Heart left ventricle (tissue), 16 donors: Measurements from ENCODE around the gene TXLNG. TPM values are rescaled to one million over a fixed set of nuclear protein-coding genes. Genes with fewer than 3 reads are reported as not detected.

ENCODE experiments used
- ATAC-seq, 4 donors: fragments of 200-7000 bp; cut with Tn5 transposase; one replicate each; pipeline ENCODE4 v1.9.1; 2020 to 2022; ENCODE audit warnings: moderate library complexity in 4 of 4, mild to moderate bottlenecking in 3 of 4, moderate number of reproducible peaks in 1 of 4
- DNase-seq, 5 donors: peaks; one replicate each; pipeline ENCODE4 v3.0.0-alpha.2; 2020
- H3K27ac ChIP-seq, 12 donors: fragments of 200-600 bp; sonication (generic) in 4 of 12; one replicate each; pipeline versions ENCODE4 v1.5.0 to v1.8.0; 2016 to 2022; ENCODE audit warnings: mild to moderate bottlenecking in 2 of 12
- H3K27me3 ChIP-seq, 9 donors: fragments of 200-600 bp; sonication (generic) in 2 of 9; one replicate each; pipeline versions ENCODE4 v1.5.1 to v1.8.0; 2016 to 2022; ENCODE audit warnings: mild to moderate bottlenecking in 3 of 9
- H3K36me3 ChIP-seq, 9 donors: fragments of 200-600 bp; sonication (generic) in 2 of 9; one replicate each; pipeline versions ENCODE4 v1.5.0 to v1.8.0; 2018 to 2022; ENCODE audit warnings: mild to moderate bottlenecking in 2 of 9
- H3K4me1 ChIP-seq, 12 donors: fragments of 200-600 bp; sonication (generic) in 4 of 12; one replicate each; pipeline versions ENCODE4 v1.5.0 to v1.8.0; 2016 to 2022; ENCODE audit warnings: mild to moderate bottlenecking in 3 of 12
- H3K4me3 ChIP-seq, 12 donors: fragments of 200-600 bp; sonication (generic) in 4 of 12; one replicate each; pipeline versions ENCODE4 v1.5.0 to v1.8.0; 2017 to 2022; ENCODE audit warnings: mild to moderate bottlenecking in 9 of 12, moderate library complexity in 4 of 12
- H3K9me3 ChIP-seq, 12 donors: fragments of 200-600 bp; sonication (generic) in 4 of 12; one replicate each; pipeline versions ENCODE4 v1.5.0 to v1.8.0; 2016 to 2022; ENCODE audit warnings: mild to moderate bottlenecking in 1 of 12
- POLR2A ChIP-seq, 2 donors: fragments of 450-650 bp; IDR thresholded peaks; one replicate each; pipeline ENCODE4 v1.6.1; 2017; ENCODE audit warnings: antibody characterized with exemption in 2 of 2, mild to moderate bottlenecking in 2 of 2, moderate library complexity in 2 of 2
- WGBS, 4 donors: extraction: QIAGEN DNeasy Blood & Tissue Kit in 2 of 4; methylation state at CpG; one replicate each; pipeline versions ENCODE4 v1.1.5 to v1.1.7; 2013 to 2018; 5-methylcytosine and 5-hydroxymethylcytosine counted together
- intact Hi-C, 10 donors: fragments of 100-400 bp; cut with DNase I; formaldehyde crosslinking; loops; one replicate each; pipeline versions ENCODE4 v1.11.1 to v1.14.2; 2022
- polyA plus RNA-seq, 2 donors: library from polyadenylated mRNA; stranded (reverse); fragments of 200-250 nt; gene quantifications; one replicate each; pipeline ENCODE4 v1.2.3, GENCODE V29; 2013
- total RNA-seq, 9 donors: library from RNA; depleted of rRNA in 2 of 9; stranded (reverse); fragments of >200 nt in 2 of 9; fragmentation: NEBNext Ultra II Directional in 3 of 9; extraction: Animal tissue kit (Norgen Biotek cat#: 25700) in 3 of 9; gene quantifications; one replicate each; pipeline versions ENCODE4 v1.1.0 to v1.2.4, GENCODE V29; 2016 to 2023
- TF ChIP-seq, protein P1 (sequence below), 12 donors: fragments of 200-600 bp; sonication (generic) in 4 of 12; IDR thresholded peaks; one replicate each; pipeline versions ENCODE4 v1.5.0 to v1.8.0; 2018 to 2022; ENCODE audit warnings: antibody characterized with exemption in 12 of 12, mild to moderate bottlenecking in 5 of 12
- donor health status: ischemic (EF 13 %, LVEDD 7.1; RV severe dilation, severe dysfunction).
- donor health status: healthy with polysubstance abuse.
- donor health status: DM: no; HTN: yes; CAD: no.
- donor health status: DM: no; HTN: no; CAD: no.
- donor health status: ischemic (EF 25% LVEDD 6.9; RV normal size, moderate dysfunction).
- donor health status: ischemic (EF 25% LVEDD 5.7; RV mildly dilated, moderate dysfunction).
- donor health status: healthy.
- donor health status: DM: yes; HTN: yes; CAD: no.
- donor health status: ischemic (EF 35%, LVEDD 5.7; RV mildly dilated, moderate dysfunction).
- donor health status: nonischemic (EF 11% LVEDD 7.7; RV severe dilation, severe dysfunction).
- donor health status: DM: yes; HTN: yes; CAD: no.
- donor health status: PGD.
- donor health status: ischemic (EF 29% LVEDD 5.4; RV normal size, mild dysfunction).
- donor health status: nonischemic (EF 23%, LVEDD 6.1; RV moderate dilation, normal function).

Gene TXLNG
- total and polyA plus RNA-seq, 11 donors = 3.0 to 8.1 (median 6.2) TPM

DNA sequence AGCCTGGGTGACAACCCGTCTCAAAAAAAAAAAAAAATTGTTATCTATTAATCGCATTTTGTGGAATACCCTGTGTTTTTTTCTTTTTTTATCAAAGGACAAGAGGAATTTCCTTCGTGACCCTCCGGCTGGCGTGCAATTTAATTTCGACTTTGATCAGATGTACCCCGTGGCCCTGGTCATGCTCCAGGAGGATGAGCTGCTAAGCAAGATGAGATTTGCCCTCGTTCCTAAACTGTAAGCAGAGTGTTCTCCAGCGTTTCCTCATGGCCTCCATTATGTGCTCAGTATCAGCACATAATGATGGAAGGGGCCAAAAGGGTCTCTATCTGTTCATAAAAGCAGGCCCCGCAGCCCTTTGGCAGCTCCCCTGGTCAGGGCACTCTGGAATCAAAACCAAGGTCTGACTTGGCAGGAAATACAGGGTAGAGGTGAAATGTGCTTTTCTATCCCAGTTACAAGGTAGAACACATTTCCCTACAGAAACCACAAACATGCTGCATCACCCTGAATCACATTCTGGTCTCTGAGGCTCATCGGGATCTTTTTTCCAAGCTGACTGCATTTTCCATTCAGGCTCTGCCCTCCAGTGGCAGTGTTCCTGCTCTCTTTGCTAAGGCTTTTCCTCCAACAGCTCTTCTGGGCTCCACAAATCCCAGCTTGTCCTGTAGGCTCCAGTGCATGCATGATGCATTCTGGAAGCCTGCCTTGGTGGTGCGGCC is 42.5 kb upstream of the TXLNG start:
- Histone ChIP-seq H3K36me3 (peaks cover 0 to 76% (median 66%) of the 10 kb centered on the region in 9 donors), H3K4me1 (no peaks in the 10 kb centered on the region), H3K27me3 (no peaks in the 10 kb centered on the region), H3K9me3 (no peaks in the 10 kb centered on the region), H3K27ac (no peak overlapping the region), H3K4me3 (no peak overlapping the region)
- DNase-seq (no peak), ATAC-seq (no peak)
- no peak for TF ChIP-seq POLR2A (IDR thresholded peaks at IDR 0.05)
- TF ChIP-seq, protein P1, sequence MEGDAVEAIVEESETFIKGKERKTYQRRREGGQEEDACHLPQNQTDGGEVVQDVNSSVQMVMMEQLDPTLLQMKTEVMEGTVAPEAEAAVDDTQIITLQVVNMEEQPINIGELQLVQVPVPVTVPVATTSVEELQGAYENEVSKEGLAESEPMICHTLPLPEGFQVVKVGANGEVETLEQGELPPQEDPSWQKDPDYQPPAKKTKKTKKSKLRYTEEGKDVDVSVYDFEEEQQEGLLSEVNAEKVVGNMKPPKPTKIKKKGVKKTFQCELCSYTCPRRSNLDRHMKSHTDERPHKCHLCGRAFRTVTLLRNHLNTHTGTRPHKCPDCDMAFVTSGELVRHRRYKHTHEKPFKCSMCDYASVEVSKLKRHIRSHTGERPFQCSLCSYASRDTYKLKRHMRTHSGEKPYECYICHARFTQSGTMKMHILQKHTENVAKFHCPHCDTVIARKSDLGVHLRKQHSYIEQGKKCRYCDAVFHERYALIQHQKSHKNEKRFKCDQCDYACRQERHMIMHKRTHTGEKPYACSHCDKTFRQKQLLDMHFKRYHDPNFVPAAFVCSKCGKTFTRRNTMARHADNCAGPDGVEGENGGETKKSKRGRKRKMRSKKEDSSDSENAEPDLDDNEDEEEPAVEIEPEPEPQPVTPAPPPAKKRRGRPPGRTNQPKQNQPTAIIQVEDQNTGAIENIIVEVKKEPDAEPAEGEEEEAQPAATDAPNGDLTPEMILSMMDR (IDR thresholded peaks at IDR 0.05) = no peak
- 94 to 95% (median 95%) methylated on average over 11 to 12 of the region's 12 CpGs for WGBS, 4 donors
- intact Hi-C loops = no loop called here

DNA sequence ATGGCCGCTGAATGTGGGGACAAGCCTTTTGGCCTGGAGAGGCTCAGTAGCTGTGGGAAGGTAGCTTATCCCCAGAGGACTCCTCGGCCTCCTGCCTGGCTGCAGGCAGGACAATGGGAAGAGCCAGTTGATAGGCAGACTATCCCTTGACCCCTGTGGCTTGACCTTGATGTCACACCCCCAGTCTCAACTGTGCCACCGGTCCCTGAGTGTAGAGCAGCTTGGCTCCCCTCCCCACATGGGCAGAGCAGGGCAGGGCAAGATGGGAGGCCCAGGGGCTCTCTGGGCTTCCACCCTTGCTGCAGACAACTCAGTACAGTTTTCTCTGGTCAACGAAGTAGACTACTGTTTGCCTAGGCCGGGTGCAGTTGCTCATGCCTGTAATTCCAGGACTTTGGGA is 41.2 kb upstream of the TXLNG start:
- peak in 2 of 4 donors; percentile 14 to 53 for ATAC-seq
- Histone ChIP-seq H3K27me3 (no peaks in the 10 kb centered on the region), H3K4me1 (no peaks in the 10 kb centered on the region), H3K27ac (no peak overlapping the region), H3K4me3 (no peak overlapping the region), H3K36me3 (peaks cover 0 to 86% (median 71%) of the 10 kb centered on the region in 9 donors), H3K9me3 (no peaks in the 10 kb centered on the region)
- intact Hi-C loops = no loop called here
- TF ChIP-seq POLR2A (IDR thresholded peaks at IDR 0.05) = no peak
- TF ChIP-seq, protein P1 (IDR thresholded peaks at IDR 0.05) = no peak
- DNase-seq = no peak
- WGBS, 4 donors = 87 to 95% (median 91%) methylated on average over 5 of the region's 5 CpGs

DNA sequence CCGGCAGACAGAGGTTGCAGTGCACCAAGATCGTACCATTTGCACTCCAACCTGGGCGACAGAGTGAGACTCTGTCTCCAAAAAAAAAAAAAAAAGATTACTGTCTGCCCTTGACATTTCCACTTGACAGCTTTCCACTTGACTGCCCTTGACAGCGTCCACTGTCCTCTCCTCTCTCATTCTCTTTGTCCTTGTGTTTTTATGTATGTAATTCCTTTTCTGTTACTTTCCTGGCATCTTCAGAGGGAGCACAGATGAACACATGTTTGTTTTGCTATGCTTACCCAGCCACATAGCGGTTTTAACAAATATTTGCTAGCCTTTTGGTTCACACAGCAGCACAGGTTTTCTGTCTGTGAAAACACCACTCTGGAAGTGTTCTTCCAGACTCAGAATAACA is 40.6 kb upstream of the TXLNG start:
- peaks cover 0 to 86% (median 77%) of the 10 kb centered on the region in 9 donors for H3K36me3 ChIP-seq
- intact Hi-C loops = no loop called here
- no peaks in the 10 kb centered on the region for H3K27me3 ChIP-seq
- TF ChIP-seq POLR2A (IDR thresholded peaks at IDR 0.05) = no peak
- TF ChIP-seq, protein P1 (IDR thresholded peaks at IDR 0.05) = no peak
- DNase-seq (no peak), ATAC-seq (peak in 1 of 4 donors; percentile 33)
- H3K4me3 ChIP-seq = no peak overlapping the region
- 63 to 81% (median 71%) methylated on average over 5 of the region's 5 CpGs for WGBS, 4 donors
- H3K4me1 ChIP-seq = no peaks in the 10 kb centered on the region
- H3K27ac ChIP-seq = no peak overlapping the region
- no peaks in the 10 kb centered on the region for H3K9me3 ChIP-seq

DNA sequence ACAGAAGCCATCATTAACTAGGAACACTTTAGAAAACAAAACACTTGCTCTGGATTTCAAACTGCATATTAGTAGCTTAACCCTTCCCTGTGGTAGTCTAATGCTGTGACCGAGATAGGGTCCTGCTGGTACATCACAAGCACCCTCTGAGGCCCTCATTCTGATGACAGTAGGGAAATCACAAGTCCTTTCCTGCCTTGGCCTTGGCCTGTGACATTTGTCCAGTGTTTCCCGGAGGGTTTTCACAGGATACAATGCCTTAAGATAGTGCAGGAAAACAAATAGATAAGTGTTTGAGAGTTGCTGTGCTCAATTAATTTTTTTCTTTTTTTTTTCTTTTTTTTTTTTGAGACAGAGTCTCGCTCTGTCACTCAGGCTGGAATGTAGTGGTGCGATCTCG is 37.8 kb upstream of the TXLNG start:
- Histone ChIP-seq H3K4me3 (no peak overlapping the region), H3K27me3 (no peaks in the 10 kb centered on the region), H3K36me3 (peaks cover 0 to 69% (median 56%) of the 10 kb centered on the region in 9 donors), H3K4me1 (no peaks in the 10 kb centered on the region), H3K9me3 (no peaks in the 10 kb centered on the region), H3K27ac (no peak overlapping the region)
- intact Hi-C loops = no loop called here
- no peak for DNase-seq
- 82 to 88% (median 82%) methylated on average over 5 of the region's 5 CpGs for WGBS, 4 donors
- TF ChIP-seq POLR2A (IDR thresholded peaks at IDR 0.05) = no peak
- ATAC-seq = no peak

DNA sequence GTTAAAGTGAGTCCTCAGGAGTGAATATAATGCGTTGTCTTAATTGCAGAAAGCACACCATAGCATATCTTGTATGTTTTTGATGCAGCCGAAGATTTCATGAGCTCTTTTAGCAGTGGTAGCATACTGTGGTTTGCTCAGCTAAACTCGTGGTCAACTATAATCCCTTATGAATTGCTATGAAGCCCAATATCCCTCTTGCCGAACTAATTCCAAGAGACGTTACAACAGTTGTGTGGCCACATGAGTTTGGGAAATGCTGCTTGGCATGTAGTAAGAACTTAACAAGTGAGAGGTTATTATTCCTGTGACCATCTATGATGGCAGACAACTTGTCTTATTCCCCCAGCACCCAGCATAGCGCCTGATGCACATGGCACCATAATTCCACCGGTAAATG is 36.1 kb upstream of the TXLNG start:
- TF ChIP-seq POLR2A (IDR thresholded peaks at IDR 0.05) = no peak
- TF ChIP-seq, protein P1 (IDR thresholded peaks at IDR 0.05) = no peak
- intact Hi-C loops = no loop called here
- Histone ChIP-seq H3K27ac (no peak overlapping the region), H3K9me3 (no peaks in the 10 kb centered on the region), H3K36me3 (peaks cover 0 to 60% (median 50%) of the 10 kb centered on the region in 9 donors), H3K4me1 (no peaks in the 10 kb centered on the region), H3K4me3 (no peak overlapping the region), H3K27me3 (no peaks in the 10 kb centered on the region)
- ATAC-seq (no peak), DNase-seq (no peak)
- 94 to 98% (median 97%) methylated on average over 7 of the region's 7 CpGs for WGBS, 4 donors
